ENCODE results near the gene RUNX2. TPM values are rescaled to one million over a fixed set of nuclear protein-coding genes. Genes with fewer than 3 reads are reported as not detected.

The RUNX2 gene
- total RNA-seq, 1 donor from 2014 or later, result 26.1 TPM

- Mint-ChIP-seq H3K9me3 (ENCODE audit: unreplicated experiment) (no peaks in the 10 kb centered on the region), H3K4me1 (ENCODE audit: low read depth, unreplicated experiment) (peaks cover 7% of the 10 kb centered on the region), H3K36me3 (ENCODE audit: low read depth, unreplicated experiment) (peaks cover 20% of the 10 kb centered on the region), H3K27me3 (ENCODE audit: low read depth, unreplicated experiment) (no peaks in the 10 kb centered on the region), H3K27ac (ENCODE audit: unreplicated experiment) (no peak overlapping the region), H3K4me3 (ENCODE audit: unreplicated experiment) (no peak overlapping the region)
- Histone ChIP-seq H3K9ac (ENCODE audit: low read length) (no peak overlapping the region), H3K27me3 (ENCODE audit: insufficient read depth, low read length) (no peaks in the 10 kb centered on the region), H3K27ac (ENCODE audit: low read depth, low read length) (no peak overlapping the region), H3K9me3 (ENCODE audit: insufficient read depth, low read depth, low read length) (no peaks in the 10 kb centered on the region), H3K4me1 (ENCODE audit: insufficient read depth, low read length) (no peaks in the 10 kb centered on the region), H4K20me1 (ENCODE audit: insufficient read depth, low read length) (peaks cover 7% of the 10 kb centered on the region), H3K36me3 (ENCODE audit: insufficient read depth, low read length) (peaks cover 14% of the 10 kb centered on the region), H3K4me3 (ENCODE audit: insufficient read depth, low read depth, low read length) (no peak overlapping the region), H2AFZ (ENCODE audit: low read depth, low read length) (no peak overlapping the region), H3K4me2 (ENCODE audit: low read length) (no peak overlapping the region), H3K79me2 (ENCODE audit: insufficient read depth, low read length) (peaks cover 16% of the 10 kb centered on the region)
- DNase-seq (ENCODE audit: low read depth) (no peak), FAIRE-seq (no peak)
- TF ChIP-seq EZH2 (IDR thresholded peaks at IDR 0.05; ENCODE audit: insufficient read depth, low read length) (no peak), CTCF (IDR thresholded peaks at IDR 0.05; ENCODE audit: insufficient read depth, low read depth, low read length) (no peak)
Measured at GRCh38 chr6:45493761-45494160, 165.6 kb downstream of the RUNX2 start.

DNA sequence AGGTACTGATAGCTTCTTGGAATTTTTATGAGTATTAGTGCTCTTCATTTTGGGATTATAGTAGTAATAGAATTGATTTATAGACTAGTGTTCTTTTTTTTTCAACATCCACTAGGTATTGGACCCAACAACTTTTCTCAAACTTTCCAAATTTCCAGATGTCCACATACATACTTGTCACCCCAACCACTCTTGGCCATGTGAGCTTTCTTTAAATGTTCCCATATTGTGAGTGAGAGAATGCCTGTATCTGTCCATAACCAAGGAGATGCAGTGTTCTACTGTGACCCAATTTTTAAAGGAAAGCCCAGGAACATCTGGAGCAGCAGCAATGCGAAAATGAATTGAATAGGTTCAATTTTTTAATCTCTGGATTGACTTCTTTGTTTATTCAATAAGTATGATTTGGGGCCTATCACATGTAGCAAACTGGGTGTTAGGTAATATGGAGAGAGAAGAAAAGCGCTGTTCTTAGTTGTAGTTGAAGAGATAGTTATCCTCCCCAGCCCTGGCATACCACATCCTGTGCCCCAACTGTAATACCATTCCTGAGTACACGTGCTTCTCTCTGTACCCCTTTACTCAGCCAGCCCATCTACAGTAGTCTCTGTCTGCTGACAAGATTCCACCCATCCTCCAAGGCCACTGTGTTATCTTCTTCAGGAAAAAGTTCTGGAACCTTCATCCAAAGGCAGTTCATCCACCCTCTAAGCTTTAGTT, 166.4 kb downstream of the RUNX2 start:
- no peaks in the 10 kb centered on the region for H3K9me3 Mint-ChIP-seq (ENCODE audit: unreplicated experiment)
- no peak for FAIRE-seq

More for the DNA sequence above, 166.4 kb downstream of the RUNX2 start:
- Histone ChIP-seq H3K4me3 (ENCODE audit: insufficient read depth, low read depth, low read length) (no peak overlapping the region), H3K27me3 (ENCODE audit: insufficient read depth, low read length) (no peaks in the 10 kb centered on the region), H3K36me3 (ENCODE audit: insufficient read depth, low read length) (peaks cover 14% of the 10 kb centered on the region), H4K20me1 (ENCODE audit: insufficient read depth, low read length) (peaks cover 9% of the 10 kb centered on the region), H3K9me3 (ENCODE audit: insufficient read depth, low read depth, low read length) (no peaks in the 10 kb centered on the region), H3K79me2 (ENCODE audit: insufficient read depth, low read length) (peaks cover 11% of the 10 kb centered on the region), H3K4me2 (ENCODE audit: low read length) (no peak overlapping the region), H2AFZ (ENCODE audit: low read depth, low read length) (no peak overlapping the region), H3K27ac (ENCODE audit: low read depth, low read length) (no peak overlapping the region), H3K4me1 (ENCODE audit: insufficient read depth, low read length) (no peaks in the 10 kb centered on the region), H3K9ac (ENCODE audit: low read length) (no peak overlapping the region)
- peaks cover 11% of the 10 kb centered on the region for H3K4me1 Mint-ChIP-seq (ENCODE audit: low read depth, unreplicated experiment)
- DNase-seq (ENCODE audit: low read depth), result no peak
- no peak overlapping the region for H3K27ac Mint-ChIP-seq (ENCODE audit: unreplicated experiment)
- no peaks in the 10 kb centered on the region for H3K27me3 Mint-ChIP-seq (ENCODE audit: low read depth, unreplicated experiment)
- no peak overlapping the region for H3K4me3 Mint-ChIP-seq (ENCODE audit: unreplicated experiment)
- peaks cover 16% of the 10 kb centered on the region for H3K36me3 Mint-ChIP-seq (ENCODE audit: low read depth, unreplicated experiment)
- no peak for TF ChIP-seq CTCF (IDR thresholded peaks at IDR 0.05; ENCODE audit: insufficient read depth, low read depth, low read length)
- no peak for TF ChIP-seq EZH2 (IDR thresholded peaks at IDR 0.05; ENCODE audit: insufficient read depth, low read length)
